22Rv1 (cell line): ENCODE data around the gene CPNE9.

Source experiments
- ZFX ChIP-seq: fragments of 450-650 bp; IDR thresholded peaks from 2 replicates; pipeline ENCODE4 v1.6.1; 2017; ENCODE audit warnings: antibody characterized with exemption, borderline replicate concordance
- TF ChIP-seq, protein P1 (sequence below): fragments of 450-650 bp; IDR thresholded peaks from 2 replicates; pipeline ENCODE4 v1.5.1; 2017; ENCODE audit warnings: mild to moderate bottlenecking

DNA sequence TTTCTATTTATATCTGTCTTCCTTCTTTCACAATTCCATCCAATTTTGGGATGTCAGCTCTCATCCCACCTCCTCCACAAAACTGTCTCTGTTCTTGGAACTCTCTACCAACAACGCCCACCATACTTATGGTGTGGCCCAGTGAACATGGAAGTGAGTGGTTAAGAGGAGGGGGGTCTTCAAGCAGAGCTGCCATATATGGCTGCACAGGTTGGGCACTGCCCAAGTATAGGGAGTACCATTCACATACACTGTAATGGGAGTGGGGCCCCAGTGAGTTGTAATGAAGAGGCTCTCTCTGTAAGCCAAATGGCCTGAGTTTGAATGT is 74.0 kb downstream of the CPNE9 start:
- TF ChIP-seq, protein P1, sequence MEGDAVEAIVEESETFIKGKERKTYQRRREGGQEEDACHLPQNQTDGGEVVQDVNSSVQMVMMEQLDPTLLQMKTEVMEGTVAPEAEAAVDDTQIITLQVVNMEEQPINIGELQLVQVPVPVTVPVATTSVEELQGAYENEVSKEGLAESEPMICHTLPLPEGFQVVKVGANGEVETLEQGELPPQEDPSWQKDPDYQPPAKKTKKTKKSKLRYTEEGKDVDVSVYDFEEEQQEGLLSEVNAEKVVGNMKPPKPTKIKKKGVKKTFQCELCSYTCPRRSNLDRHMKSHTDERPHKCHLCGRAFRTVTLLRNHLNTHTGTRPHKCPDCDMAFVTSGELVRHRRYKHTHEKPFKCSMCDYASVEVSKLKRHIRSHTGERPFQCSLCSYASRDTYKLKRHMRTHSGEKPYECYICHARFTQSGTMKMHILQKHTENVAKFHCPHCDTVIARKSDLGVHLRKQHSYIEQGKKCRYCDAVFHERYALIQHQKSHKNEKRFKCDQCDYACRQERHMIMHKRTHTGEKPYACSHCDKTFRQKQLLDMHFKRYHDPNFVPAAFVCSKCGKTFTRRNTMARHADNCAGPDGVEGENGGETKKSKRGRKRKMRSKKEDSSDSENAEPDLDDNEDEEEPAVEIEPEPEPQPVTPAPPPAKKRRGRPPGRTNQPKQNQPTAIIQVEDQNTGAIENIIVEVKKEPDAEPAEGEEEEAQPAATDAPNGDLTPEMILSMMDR, result no peak
- TF ChIP-seq ZFX, result no peak
